Activated T-cell treated with anti-CD3 and anti-CD28 coated beads, Interleukin-2, amount 50 U/mL, for 24 hours (primary cell): ENCODE measurements around the gene IL1RL1.
A peak's percentile ranks its signal among the peaks of the same experiment; 100 is the strongest.

Source experiments
- DNase-seq: peaks from one replicate; pipeline ENCODE4 v3.0.0-alpha.2; 2020
- H3K27ac Mint-ChIP-seq: 2 replicates; pipeline ENCODE4 v1.8.0; 2020; ENCODE audit warnings: mild to moderate bottlenecking, mixed read lengths
- H3K27me3 Mint-ChIP-seq: 2 replicates; pipeline ENCODE4 v1.8.0; 2020; ENCODE audit warnings: mixed read lengths
- H3K36me3 Mint-ChIP-seq: 2 replicates; pipeline ENCODE4 v1.8.0; 2020; ENCODE audit warnings: low read depth, mixed read lengths
- H3K4me1 Mint-ChIP-seq: 2 replicates; pipeline ENCODE4 v1.8.0; 2020; ENCODE audit warnings: low read depth, mixed read lengths
- H3K4me3 Mint-ChIP-seq: 2 replicates; pipeline ENCODE4 v1.8.0; 2020; ENCODE audit warnings: mild to moderate bottlenecking, moderate library complexity, mixed read lengths
- H3K9me3 Mint-ChIP-seq: 2 replicates; pipeline ENCODE4 v1.8.0; 2020; ENCODE audit warnings: mixed read lengths

Gene IL1RL1

GRCh38 chr2:102387763-102388546 is 76.6 kb downstream of the IL1RL1 start:
- H3K4me3 Mint-ChIP-seq = no peak overlapping the region
- peaks cover 84% of the 10 kb centered on the region for H3K36me3 Mint-ChIP-seq
- H3K27ac Mint-ChIP-seq = peak overlapping the region; percentile 28
- peaks cover 36% of the 10 kb centered on the region for H3K4me1 Mint-ChIP-seq
- H3K27me3 Mint-ChIP-seq = no peaks in the 10 kb centered on the region
- H3K9me3 Mint-ChIP-seq = peaks cover 16% of the 10 kb centered on the region
- DNase-seq = no peak

GRCh38 chr2:102391565-102391964 is 80.2 kb downstream of the IL1RL1 start:
- Mint-ChIP-seq H3K9me3 (no peaks in the 10 kb centered on the region), H3K27ac (no peak overlapping the region), H3K4me3 (no peak overlapping the region), H3K4me1 (peaks cover 34% of the 10 kb centered on the region), H3K36me3 (peaks cover 64% of the 10 kb centered on the region), H3K27me3 (no peaks in the 10 kb centered on the region)
- no peak for DNase-seq

- DNase-seq = no peak
- no peak overlapping the region for H3K4me3 Mint-ChIP-seq
- H3K36me3 Mint-ChIP-seq = peaks cover 63% of the 10 kb centered on the region
- no peak overlapping the region for H3K27ac Mint-ChIP-seq
- H3K27me3 Mint-ChIP-seq = no peaks in the 10 kb centered on the region
- no peaks in the 10 kb centered on the region for H3K9me3 Mint-ChIP-seq
- H3K4me1 Mint-ChIP-seq = peaks cover 31% of the 10 kb centered on the region
Observed at GRCh38 chr2:102392096-102392495, 80.7 kb downstream of the IL1RL1 start.

GRCh38 chr2:102392942-102393341 is 81.6 kb downstream of the IL1RL1 start:
- Mint-ChIP-seq H3K4me1 (peaks cover 25% of the 10 kb centered on the region), H3K9me3 (no peaks in the 10 kb centered on the region), H3K36me3 (peaks cover 55% of the 10 kb centered on the region), H3K27ac (no peak overlapping the region), H3K4me3 (no peak overlapping the region), H3K27me3 (no peaks in the 10 kb centered on the region)
- no peak for DNase-seq

GRCh38 chr2:102396012-102396411 is 84.6 kb downstream of the IL1RL1 start:
- peaks cover 32% of the 10 kb centered on the region for H3K36me3 Mint-ChIP-seq
- no peak overlapping the region for H3K27ac Mint-ChIP-seq
- H3K4me1 Mint-ChIP-seq = peaks cover 25% of the 10 kb centered on the region
- no peak overlapping the region for H3K4me3 Mint-ChIP-seq
- no peaks in the 10 kb centered on the region for H3K27me3 Mint-ChIP-seq
- DNase-seq = no peak
- H3K9me3 Mint-ChIP-seq = no peaks in the 10 kb centered on the region

GRCh38 chr2:102397209-102397608 is 85.8 kb downstream of the IL1RL1 start:
- H3K4me1 Mint-ChIP-seq = peaks cover 24% of the 10 kb centered on the region
- no peak overlapping the region for H3K27ac Mint-ChIP-seq
- H3K9me3 Mint-ChIP-seq = no peaks in the 10 kb centered on the region
- DNase-seq = no peak
- no peaks in the 10 kb centered on the region for H3K27me3 Mint-ChIP-seq
- peaks cover 22% of the 10 kb centered on the region for H3K36me3 Mint-ChIP-seq
- no peak overlapping the region for H3K4me3 Mint-ChIP-seq

- Mint-ChIP-seq H3K27me3 (no peaks in the 10 kb centered on the region), H3K36me3 (peaks cover 11% of the 10 kb centered on the region), H3K4me3 (no peak overlapping the region), H3K27ac (no peak overlapping the region), H3K4me1 (peaks cover 20% of the 10 kb centered on the region), H3K9me3 (no peaks in the 10 kb centered on the region)
- DNase-seq = no peak
Observed at GRCh38 chr2:102399499-102400141, 88.3 kb downstream of the IL1RL1 start.

GRCh38 chr2:102401456-102401855 is 90.1 kb downstream of the IL1RL1 start:
- no peaks in the 10 kb centered on the region for H3K27me3 Mint-ChIP-seq
- H3K4me3 Mint-ChIP-seq = no peak overlapping the region
- H3K27ac Mint-ChIP-seq = peak overlapping the region; percentile 47
- H3K9me3 Mint-ChIP-seq = no peaks in the 10 kb centered on the region
- DNase-seq = no peak
- H3K36me3 Mint-ChIP-seq = peaks cover 5% of the 10 kb centered on the region
- peaks cover 20% of the 10 kb centered on the region for H3K4me1 Mint-ChIP-seq
